Measurements from ENCODE around the gene SNX24. TPM values are rescaled to one million over a fixed set of nuclear protein-coding genes. Genes with fewer than 3 reads are reported as not detected.

SNX24 gene
- total RNA-seq, 1 experiment from 2014 or later: 23.5 TPM

DNA sequence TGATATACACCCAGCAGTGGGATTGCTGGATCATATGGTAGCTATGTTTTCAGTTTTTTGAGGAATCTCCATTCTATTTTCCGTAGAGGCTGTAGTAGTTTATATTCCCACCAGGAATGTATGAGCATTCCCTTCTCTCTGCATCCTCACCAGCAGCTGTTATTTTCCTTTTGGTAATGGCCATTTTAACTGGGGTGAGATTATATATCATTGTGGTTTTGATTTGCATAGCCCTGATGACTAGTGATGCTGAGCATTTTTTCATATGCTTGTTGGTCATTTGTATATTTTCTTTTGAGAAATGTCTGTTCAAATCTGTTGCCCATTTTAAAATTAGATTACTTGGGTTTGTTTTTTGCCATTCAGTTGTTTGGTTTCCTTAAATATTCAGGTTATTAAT, 202.3 kb downstream of the SNX24 start:
- no TSS peak for BruUV-seq (replicated peaks)
- no peak overlapping the region for H3K4me3 Mint-ChIP-seq (ENCODE audit: low read depth, unreplicated experiment)
- H3K27ac Mint-ChIP-seq (ENCODE audit: unreplicated experiment): no peak overlapping the region
- intact Hi-C loops (cut with micrococcal nuclease; ENCODE audit: unreplicated experiment): no loop called here
- TF ChIP-seq, protein P1, sequence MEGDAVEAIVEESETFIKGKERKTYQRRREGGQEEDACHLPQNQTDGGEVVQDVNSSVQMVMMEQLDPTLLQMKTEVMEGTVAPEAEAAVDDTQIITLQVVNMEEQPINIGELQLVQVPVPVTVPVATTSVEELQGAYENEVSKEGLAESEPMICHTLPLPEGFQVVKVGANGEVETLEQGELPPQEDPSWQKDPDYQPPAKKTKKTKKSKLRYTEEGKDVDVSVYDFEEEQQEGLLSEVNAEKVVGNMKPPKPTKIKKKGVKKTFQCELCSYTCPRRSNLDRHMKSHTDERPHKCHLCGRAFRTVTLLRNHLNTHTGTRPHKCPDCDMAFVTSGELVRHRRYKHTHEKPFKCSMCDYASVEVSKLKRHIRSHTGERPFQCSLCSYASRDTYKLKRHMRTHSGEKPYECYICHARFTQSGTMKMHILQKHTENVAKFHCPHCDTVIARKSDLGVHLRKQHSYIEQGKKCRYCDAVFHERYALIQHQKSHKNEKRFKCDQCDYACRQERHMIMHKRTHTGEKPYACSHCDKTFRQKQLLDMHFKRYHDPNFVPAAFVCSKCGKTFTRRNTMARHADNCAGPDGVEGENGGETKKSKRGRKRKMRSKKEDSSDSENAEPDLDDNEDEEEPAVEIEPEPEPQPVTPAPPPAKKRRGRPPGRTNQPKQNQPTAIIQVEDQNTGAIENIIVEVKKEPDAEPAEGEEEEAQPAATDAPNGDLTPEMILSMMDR (IDR thresholded peaks at IDR 0.05; ENCODE audit: unreplicated experiment): no peak
- CTCF ChIA-PET: no interaction called here
- H3K36me3 Mint-ChIP-seq (ENCODE audit: insufficient read depth, unreplicated experiment): no peaks in the 10 kb centered on the region
- H3K4me1 Mint-ChIP-seq (ENCODE audit: low read depth, unreplicated experiment): no peaks in the 10 kb centered on the region
- H3K27me3 Mint-ChIP-seq (ENCODE audit: unreplicated experiment): no peaks in the 10 kb centered on the region
- DNase-seq: no peak
- peaks cover 4% of the 10 kb centered on the region for H3K9me3 Mint-ChIP-seq (ENCODE audit: low read depth, unreplicated experiment)

DNA sequence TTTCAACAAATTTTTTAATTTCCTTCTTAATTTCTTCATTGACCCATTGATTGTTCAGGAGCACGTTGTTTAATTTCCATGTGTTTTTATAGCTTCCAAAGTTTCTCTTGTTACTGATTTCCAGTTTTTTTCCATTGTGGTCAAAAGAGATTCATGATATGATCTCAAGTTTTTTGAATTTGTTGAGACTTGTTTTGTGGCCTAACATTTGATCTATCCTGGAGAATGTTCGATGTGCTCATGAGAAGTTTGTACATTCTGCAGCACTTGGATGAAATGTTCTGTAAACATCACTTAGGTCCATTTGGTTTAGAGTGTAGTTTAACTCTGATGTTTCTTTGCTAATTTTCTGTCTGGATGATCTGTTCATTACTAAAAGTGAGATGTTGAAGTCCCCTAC, 205.8 kb downstream of the SNX24 start:
- Mint-ChIP-seq H3K27me3 (ENCODE audit: unreplicated experiment) (no peaks in the 10 kb centered on the region), H3K4me3 (ENCODE audit: low read depth, unreplicated experiment) (no peak overlapping the region), H3K27ac (ENCODE audit: unreplicated experiment) (no peak overlapping the region), H3K4me1 (ENCODE audit: low read depth, unreplicated experiment) (no peaks in the 10 kb centered on the region), H3K36me3 (ENCODE audit: insufficient read depth, unreplicated experiment) (no peaks in the 10 kb centered on the region), H3K9me3 (ENCODE audit: low read depth, unreplicated experiment) (peaks cover 7% of the 10 kb centered on the region)
- no TSS peak for BruUV-seq (replicated peaks)
- no peak for DNase-seq
- intact Hi-C loops (cut with micrococcal nuclease; ENCODE audit: unreplicated experiment): no loop called here
- CTCF ChIA-PET: no interaction called here
- TF ChIP-seq, protein P1 (IDR thresholded peaks at IDR 0.05; ENCODE audit: unreplicated experiment): no peak

Other genes with a start within 250 kb of the SNX24 start
- 96.3 and 97.0 TPM in 2 replicates for gene SNX2, start 70.5 kb upstream of the SNX24 start, total RNA-seq (2022)
- 43.5 and 43.9 TPM in 2 replicates for gene PPIC, start 191.1 kb downstream of the SNX24 start, total RNA-seq (2022)
- gene PRDM6, start 243.6 kb downstream of the SNX24 start, total RNA-seq (2022): 0.17 and 1.6 TPM in 2 replicates